GM23338 (cell line): ENCODE measurements around the gene TXLNB. TPM values are rescaled to one million over a fixed set of nuclear protein-coding genes. Genes with fewer than 3 reads are reported as not detected.

ENCODE experiments used
- ATAC-seq: fragments of 200-7000 bp; cut with Tn5 transposase; 3 replicates; pipeline ENCODE4 v1.9.1; 2020
- DNase-seq: peaks from one replicate; pipeline ENCODE4 v3.0.0-alpha.2; 2015; ENCODE audit warnings: low spot score
- H2AFZ ChIP-seq: fragments of 200-600 bp; sonication (generic); 2 replicates; pipeline ENCODE4 v1.8.0; 2016; ENCODE audit warnings: antibody characterized with exemption, mild to moderate bottlenecking, moderate library complexity
- H3F3A ChIP-seq: fragments of 200-600 bp; sonication (generic); replicated peaks from 2 replicates; pipeline ENCODE4 v1.8.0; 2017; ENCODE audit warnings: antibody characterized with exemption, mixed run types, low read depth
- H3K27ac ChIP-seq: fragments of 200-600 bp; sonication (generic); 2 replicates; pipeline ENCODE4 v1.6.1; 2016; ENCODE audit warnings: low read depth
- H3K27me3 ChIP-seq: fragments of 200-600 bp; sonication (generic); 2 replicates; pipeline ENCODE4 v1.8.0; 2016; ENCODE audit warnings: mild to moderate bottlenecking, mixed run types, moderate library complexity; ENCODE audit not compliant: insufficient read depth
- H3K36me3 ChIP-seq: fragments of 200-600 bp; sonication (generic); 2 replicates; pipeline ENCODE4 v1.8.0; 2016; ENCODE audit warnings: mild to moderate bottlenecking; ENCODE audit not compliant: insufficient read depth
- H3K4me1 ChIP-seq: fragments of 200-600 bp; sonication (generic); 2 replicates; pipeline ENCODE4 v1.8.0; 2016; ENCODE audit warnings: mild to moderate bottlenecking, moderate library complexity; ENCODE audit not compliant: insufficient read depth
- H3K4me2 ChIP-seq: fragments of 200-600 bp; sonication (generic); 2 replicates; pipeline ENCODE4 v1.7.1; 2017; ENCODE audit warnings: mixed run types
- H3K4me3 ChIP-seq: fragments of 200-600 bp; sonication (generic); 2 replicates; pipeline ENCODE4 v1.6.1; 2016; ENCODE audit warnings: mixed run types
- H3K79me2 ChIP-seq: fragments of 200-600 bp; sonication (generic); replicated peaks from 2 replicates; pipeline ENCODE4 v1.8.0; 2017; ENCODE audit warnings: mild to moderate bottlenecking; ENCODE audit not compliant: insufficient read depth
- H3K9me2 ChIP-seq: fragments of 200-600 bp; sonication (generic); 2 replicates; pipeline ENCODE4 v1.8.0; 2017; ENCODE audit not compliant: insufficient read depth
- H4K20me1 ChIP-seq: fragments of 200-600 bp; sonication (generic); replicated peaks from 2 replicates; pipeline ENCODE4 v1.8.0; 2017; ENCODE audit warnings: mild to moderate bottlenecking; ENCODE audit not compliant: insufficient read depth
- H3K27ac Mint-ChIP-seq: 2 replicates; pipeline ENCODE4 v1.8.0; 2020; ENCODE audit warnings: inconsistent platforms, mild to moderate bottlenecking, moderate library complexity, mixed read lengths
- H3K27me3 Mint-ChIP-seq: 3 replicates; pipeline ENCODE4 v1.8.0; 2022; ENCODE audit warnings: low read depth, mild to moderate bottlenecking, moderate library complexity, mixed read lengths, inconsistent platforms; ENCODE audit not compliant: insufficient read depth, poor library complexity
- H3K36me3 Mint-ChIP-seq: 3 replicates; pipeline ENCODE4 v1.8.0; 2021; ENCODE audit warnings: low read depth, mild to moderate bottlenecking, inconsistent platforms, moderate library complexity, mixed read lengths
- H3K4me1 Mint-ChIP-seq: 3 replicates; pipeline ENCODE4 v1.8.0; 2020; ENCODE audit warnings: mild to moderate bottlenecking, inconsistent platforms, mixed read lengths
- H3K4me3 Mint-ChIP-seq: 3 replicates; pipeline ENCODE4 v1.8.0; 2021; ENCODE audit warnings: moderate library complexity, mild to moderate bottlenecking, inconsistent platforms, mixed read lengths
- H3K9me3 Mint-ChIP-seq: 3 replicates; pipeline ENCODE4 v1.8.0; 2020; ENCODE audit warnings: moderate library complexity, mild to moderate bottlenecking, inconsistent platforms, mixed read lengths
- CREB1 ChIP-seq: fragments of 250-450 bp; sonication (Bioruptor Pico); IDR thresholded peaks from 2 replicates; pipeline ENCODE4 v1.5.0; 2020; ENCODE audit warnings: low read depth, mild to moderate bottlenecking, moderate library complexity
- CTCF ChIP-seq, 2 experiments: fragments of 200-600 bp in 1 of 2; sonication (generic) in 1 of 2; conservative IDR thresholded peaks; 2 replicates each; pipeline versions ENCODE4 v1.5.1 to v1.6.1; 2016 to 2017; ENCODE audit warnings: antibody characterized with exemption in 2 of 2, low read depth in 2 of 2, mild to moderate bottlenecking in 2 of 2, moderate library complexity in 1 of 2
- EZH2 ChIP-seq: fragments of 200-600 bp; sonication (generic); IDR thresholded peaks from one replicate; pipeline ENCODE4 v1.8.0; 2017; ENCODE audit warnings: antibody characterized with exemption, mild to moderate bottlenecking, low read depth; ENCODE audit not compliant: unreplicated experiment
- EZH2phosphoT487 ChIP-seq: fragments of 200-600 bp; sonication (generic); IDR thresholded peaks from one replicate; pipeline ENCODE4 v1.8.1; 2018; ENCODE audit warnings: antibody characterized with exemption; ENCODE audit not compliant: unreplicated experiment
- JUNB ChIP-seq: IDR thresholded peaks from one replicate; pipeline ENCODE4 v1.6.1; 2016; ENCODE audit warnings: antibody characterized with exemption; ENCODE audit not compliant: unreplicated experiment
- NANOG ChIP-seq: IDR thresholded peaks from 2 replicates; pipeline ENCODE4 v1.6.1; 2016; ENCODE audit warnings: antibody characterized with exemption, borderline replicate concordance
- POLR2AphosphoS5 ChIP-seq: IDR thresholded peaks from 2 replicates; pipeline ENCODE4 v1.6.1; 2016; ENCODE audit warnings: antibody characterized with exemption, low read depth
- REST ChIP-seq: IDR thresholded peaks from one replicate; pipeline ENCODE4 v1.6.1; 2018; ENCODE audit warnings: antibody characterized with exemption; ENCODE audit not compliant: unreplicated experiment
- STAT1 ChIP-seq: IDR thresholded peaks from one replicate; pipeline ENCODE4 v1.6.1; 2016; ENCODE audit warnings: antibody characterized with exemption; ENCODE audit not compliant: unreplicated experiment
- ZNF114 ChIP-seq: fragments of 250-450 bp; sonication (Bioruptor Pico); IDR thresholded peaks from 2 replicates; pipeline ENCODE4 v1.5.0; 2020; ENCODE audit warnings: mild to moderate bottlenecking, moderate library complexity
- ZNF462 ChIP-seq: fragments of 250-450 bp; sonication (Bioruptor Pico); IDR thresholded peaks from 2 replicates; pipeline ENCODE4 v1.5.0; 2020; ENCODE audit warnings: mild to moderate bottlenecking, moderate library complexity
- polyA plus RNA-seq: library from polyadenylated mRNA; unstranded; fragments of >200 nt; fragmentation: Nextera tagmentation; extraction: Ambion mirVana; gene quantifications from 2 replicates; pipeline ENCODE4 v1.2.1, GENCODE V29; 2016
- total RNA-seq: library from RNA; depleted of rRNA; stranded (reverse); fragments of >200 nt; shearing (Covaris generic); gene quantifications from 2 replicates; pipeline ENCODE4 v1.2.3, GENCODE V29; 2014

TXLNB gene
- total and polyA plus RNA-seq, 2 experiments from 2014 or later: 0.11 to 0.28 TPM

DNA sequence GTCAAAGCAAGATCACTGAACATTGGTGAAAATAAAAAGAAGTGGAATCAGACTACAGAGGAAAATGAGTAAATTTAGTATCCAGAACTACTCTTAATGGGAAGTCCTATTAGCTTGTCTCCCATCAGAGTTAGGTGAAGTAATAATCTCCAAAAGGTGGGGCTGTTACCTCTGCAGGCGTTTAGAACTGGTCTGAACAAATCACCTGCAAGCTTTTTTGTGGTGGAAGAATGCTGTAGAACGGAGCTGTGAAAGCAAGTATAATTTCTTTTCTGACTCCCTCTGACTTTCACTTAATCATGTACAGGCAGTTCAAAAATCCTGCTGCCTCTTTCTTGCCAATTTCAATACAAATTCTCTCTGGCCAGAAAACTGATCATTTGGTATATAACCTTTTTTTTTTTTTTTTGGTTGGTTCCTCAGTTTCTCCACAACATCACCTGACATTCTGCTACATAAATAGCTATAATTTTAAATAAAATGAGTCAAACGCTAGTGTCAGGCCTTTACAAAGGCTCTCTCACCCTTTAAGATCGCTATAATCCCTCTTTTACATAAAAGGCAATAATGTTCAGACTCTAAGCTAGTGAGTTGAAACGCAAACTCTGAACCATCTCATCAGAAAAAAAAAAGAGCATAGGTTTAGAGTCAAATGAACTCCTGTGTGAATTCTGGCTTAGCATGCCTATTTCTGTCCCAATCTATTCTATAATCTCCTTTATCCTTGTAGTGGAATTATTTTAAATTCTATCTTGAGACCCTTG lies 43.8 kb upstream of the TXLNB start (continued):
- TF ChIP-seq ZNF462: no peak

GRCh38 chr6:139334806-139335446 lies 43.1 kb upstream of the TXLNB start:
- no peaks in the 10 kb centered on the region; the same call in 2 of the 3 replicates for H3K36me3 Mint-ChIP-seq
- H3K4me2 ChIP-seq: no peak overlapping the region
- no peaks in the 10 kb centered on the region for H3K9me3 Mint-ChIP-seq
- no peak overlapping the region for H3K27ac ChIP-seq
- H4K20me1 ChIP-seq: no peaks in the 10 kb centered on the region
- H3K4me3 Mint-ChIP-seq: no peak overlapping the region
- H3K4me3 ChIP-seq: no peak overlapping the region
- no peaks in the 10 kb centered on the region for H3K27me3 ChIP-seq
- ATAC-seq (no peak), DNase-seq (no peak)
- peaks cover 5% of the 10 kb centered on the region; the same call in 2 of the 3 replicates for H3K4me1 Mint-ChIP-seq
- H3K27ac Mint-ChIP-seq: no peak overlapping the region
- no peak overlapping the region for H2AFZ ChIP-seq
- H3K36me3 ChIP-seq: no peaks in the 10 kb centered on the region
- H3F3A ChIP-seq: no peaks in the 10 kb centered on the region
- H3K9me2 ChIP-seq: no peaks in the 10 kb centered on the region
- no peaks in the 10 kb centered on the region for H3K4me1 ChIP-seq
- H3K27me3 Mint-ChIP-seq: peaks cover 4% of the 10 kb centered on the region
- no peaks in the 10 kb centered on the region for H3K79me2 ChIP-seq
- TF ChIP-seq EZH2 (no peak), POLR2AphosphoS5 (no peak), REST (no peak), ZNF114 (CRISPR knock-in tag) (no peak), STAT1 (no peak), CTCF (conservative IDR thresholded peaks at IDR 0.05; ENCODE audit: low read depth in 2 of 2) (no peak), NANOG (no peak), JUNB (no peak), CREB1 (CRISPR knock-in tag) (no peak), EZH2phosphoT487 (no peak)
